Dendritic cell treated with granulocyte-macrophage colony-stimulating factor and Interleukin-4, amounts not matched to agents 40 ng/mL and 50 ng/mL, for 4 days (primary cell): Measurements from ENCODE around the gene FBXO2.

Experiments
- H3K27ac Mint-ChIP-seq: one replicate; pipeline ENCODE4 v1.8.0; 2022; ENCODE audit warnings: mild to moderate bottlenecking, mixed read lengths
- H3K27me3 Mint-ChIP-seq: one replicate; pipeline ENCODE4 v1.8.0; 2022; ENCODE audit warnings: mild to moderate bottlenecking, mixed read lengths
- H3K36me3 Mint-ChIP-seq: one replicate; pipeline ENCODE4 v1.8.0; 2022; ENCODE audit warnings: low read depth, mixed read lengths
- H3K4me1 Mint-ChIP-seq: one replicate; pipeline ENCODE4 v1.8.0; 2022; ENCODE audit warnings: low read depth, mixed read lengths
- H3K4me3 Mint-ChIP-seq: one replicate; pipeline ENCODE4 v1.8.0; 2022; ENCODE audit warnings: mild to moderate bottlenecking, moderate library complexity, mixed read lengths
- H3K9me3 Mint-ChIP-seq: one replicate; pipeline ENCODE4 v1.8.0; 2022; ENCODE audit warnings: mixed read lengths
- intact Hi-C: fragments of 100-400 bp; cut with micrococcal nuclease; formaldehyde crosslinking; loops from one replicate; pipeline ENCODE4 v1.15.0; 2022

The FBXO2 gene

DNA sequence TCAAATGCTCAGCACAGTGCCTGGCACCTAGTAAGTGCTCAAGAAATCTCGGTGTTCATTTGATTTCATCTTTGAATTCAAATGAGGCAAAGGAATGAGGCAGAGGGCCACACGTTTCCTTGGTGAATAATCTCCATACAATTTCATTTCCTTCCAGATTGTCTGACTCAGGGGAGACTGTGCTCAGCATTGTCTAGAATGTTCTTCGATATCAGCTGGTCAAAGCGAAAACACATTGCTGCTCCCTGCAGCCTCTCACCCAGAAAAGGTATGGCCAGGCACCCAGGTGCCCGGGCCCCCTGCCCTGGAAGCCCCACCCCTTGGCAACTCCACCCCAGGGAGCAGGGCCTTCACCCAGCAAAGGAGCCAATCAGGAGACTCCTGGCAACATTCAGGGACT lies 55.8 kb downstream of the FBXO2 start:
- no peaks in the 10 kb centered on the region for H3K9me3 Mint-ChIP-seq
- H3K27me3 Mint-ChIP-seq: peaks cover 14% of the 10 kb centered on the region
- no peaks in the 10 kb centered on the region for H3K36me3 Mint-ChIP-seq
- no peak overlapping the region for H3K27ac Mint-ChIP-seq
- intact Hi-C loops: no loop called here
- no peak overlapping the region for H3K4me3 Mint-ChIP-seq
- H3K4me1 Mint-ChIP-seq: no peaks in the 10 kb centered on the region
